NB4 (cell line): ENCODE results near the gene DIP2C.

Experiments used
- DNase-seq: peaks from one replicate; pipeline ENCODE4 v3.0.0; 2010; ENCODE audit warnings: low read depth
- H3K4me3 ChIP-seq: one replicate; pipeline ENCODE4 v1.5.1; 2011; ENCODE audit warnings: mild to moderate bottlenecking, low read depth, low read length, moderate library complexity
- CTCF ChIP-seq: IDR thresholded peaks from one replicate; pipeline ENCODE4 v1.5.1; 2012; ENCODE audit warnings: low read depth, low read length
- MAX ChIP-seq: IDR thresholded peaks from 2 replicates; pipeline ENCODE4 v1.6.1; 2011; ENCODE audit warnings: low read depth, low read length
- MYC ChIP-seq: IDR thresholded peaks from 2 replicates; pipeline ENCODE4 v1.6.1; 2011; ENCODE audit warnings: low read depth, low read length
- POLR2A ChIP-seq: IDR thresholded peaks from 2 replicates; pipeline ENCODE4 v1.6.1; 2011; ENCODE audit warnings: mild to moderate bottlenecking; ENCODE audit not compliant: insufficient read length; ENCODE audit errors: extremely low read depth

DIP2C gene

GRCh38 chr10:601660-601963 is 87.9 kb downstream of the DIP2C start:
- no peak overlapping the region for H3K4me3 ChIP-seq
- no peak for DNase-seq
- TF ChIP-seq CTCF (no peak), MYC (no peak), POLR2A (no peak), MAX (no peak)

GRCh38 chr10:600876-601659 is 88.4 kb downstream of the DIP2C start:
- no peak overlapping the region for H3K4me3 ChIP-seq
- no peak for DNase-seq
- TF ChIP-seq MAX (no peak), POLR2A (no peak), CTCF (no peak), MYC (no peak)

GRCh38 chr10:600234-600633 is 89.2 kb downstream of the DIP2C start:
- no peak for TF ChIP-seq POLR2A
- TF ChIP-seq MYC: no peak
- no peak for TF ChIP-seq MAX
- no peak for TF ChIP-seq CTCF
- no peak overlapping the region for H3K4me3 ChIP-seq
- no peak for DNase-seq

- no peak overlapping the region for H3K4me3 ChIP-seq
- no peak for DNase-seq
- no peak for TF ChIP-seq MAX
- TF ChIP-seq CTCF: no peak
- no peak for TF ChIP-seq MYC
Observed at GRCh38 chr10:599767-600166, 89.7 kb downstream of the DIP2C start.

GRCh38 chr10:598415-599170 is 90.9 kb downstream of the DIP2C start:
- peak; percentile 13 for DNase-seq
- TF ChIP-seq POLR2A (no peak), CTCF (no peak)
- no peak overlapping the region for H3K4me3 ChIP-seq

- no peak overlapping the region for H3K4me3 ChIP-seq
- TF ChIP-seq CTCF: no peak
- no peak for TF ChIP-seq MAX
- TF ChIP-seq MYC: no peak
- TF ChIP-seq POLR2A: no peak
- DNase-seq: no peak
Observed at GRCh38 chr10:597976-598375, 91.5 kb downstream of the DIP2C start.
